NT2/D1 (cell line): ENCODE data around the gene RCSD1.

Experiments used
- SUZ12 ChIP-seq: IDR thresholded peaks from 2 replicates; pipeline ENCODE4 v1.6.1; 2011; ENCODE audit not compliant: insufficient read length, insufficient read depth; ENCODE audit errors: extremely low read depth
- YY1 ChIP-seq: IDR thresholded peaks from 2 replicates; pipeline ENCODE4 v1.6.1; 2011; ENCODE audit not compliant: insufficient read length, insufficient read depth
- ZNF274 ChIP-seq: IDR thresholded peaks from 2 replicates; pipeline ENCODE4 v1.6.1; 2011; ENCODE audit warnings: mild to moderate bottlenecking, low read depth, low read length

- no peak for TF ChIP-seq SUZ12
- no peak for TF ChIP-seq YY1
- no peak for TF ChIP-seq ZNF274
Measured at GRCh38 chr1:167678422-167678821, 48.4 kb downstream of the RCSD1 start.
